H1 (cell line): ENCODE data around the gene SPATA7. TPM values are rescaled to one million over a fixed set of nuclear protein-coding genes. Genes with fewer than 3 reads are reported as not detected.

Experiments
- CTCF ChIA-PET: fragments of 300-600 bp; sonication (Branson Sonifier 250); formaldehyde crosslinking; loops from one replicate; lab custom pipeline; 2021; ENCODE audit not compliant: partially characterized antibody; lab: Charles Lee
- POLR2A ChIA-PET: fragments of 300-600 bp; sonication (Branson Sonifier 250); formaldehyde crosslinking; loops from one replicate; lab custom pipeline; 2021; ENCODE audit warnings: inconsistent platforms; ENCODE audit not compliant: partially characterized antibody; lab: Charles Lee
- DNase-seq, 2 experiments: peaks; one replicate each; pipeline versions ENCODE4 v3.0.0 to v3.0.0-alpha.2; 2010 to 2022; ENCODE audit warnings: low spot score in 2 of 2, low read depth in 1 of 2, mixed read lengths in 1 of 2
- FAIRE-seq: peaks from 2 replicates; lab custom pipeline; 2011; peaks lifted over from hg19 to GRCh38; lab: Jason Lieb, UNC
- H2AFZ ChIP-seq: 2 replicates; pipeline ENCODE4 v1.8.1; 2012; ENCODE audit warnings: low read length, inconsistent platforms
- H2AK5ac ChIP-seq: 2 replicates; pipeline ENCODE4 v1.6.1; 2013; ENCODE audit warnings: low read depth, low read length
- H2BK120ac ChIP-seq: replicated peaks from 2 replicates; pipeline ENCODE3; 2013; ENCODE audit warnings: low read depth, low read length, inconsistent platforms
- H2BK12ac ChIP-seq: 2 replicates; pipeline ENCODE4 v1.6.1; 2013; ENCODE audit warnings: low read depth, low read length
- H2BK15ac ChIP-seq: 2 replicates; pipeline ENCODE4 v1.6.1; 2013; ENCODE audit warnings: low read length
- H2BK20ac ChIP-seq: 2 replicates; pipeline ENCODE4 v1.6.1; 2013; ENCODE audit warnings: low read length
- H2BK5ac ChIP-seq: 2 replicates; pipeline ENCODE4 v1.6.1; 2013; ENCODE audit warnings: low read depth, low read length
- H3K14ac ChIP-seq: 2 replicates; pipeline ENCODE4 v1.6.1; 2013; ENCODE audit warnings: inconsistent platforms; ENCODE audit not compliant: insufficient read length
- H3K18ac ChIP-seq: 2 replicates; pipeline ENCODE4 v1.6.1; 2013; ENCODE audit warnings: low read length; ENCODE audit errors: extremely low read depth
- H3K23ac ChIP-seq: 2 replicates; pipeline ENCODE4 v1.6.1; 2013; ENCODE audit warnings: inconsistent platforms; ENCODE audit not compliant: insufficient read length
- H3K23me2 ChIP-seq: 2 replicates; pipeline ENCODE4 v1.6.1; 2013; ENCODE audit warnings: low read depth, low read length
- H3K27ac ChIP-seq: 2 replicates; pipeline ENCODE4 v1.6.1; 2011; ENCODE audit warnings: low read depth, low read length, inconsistent platforms
- H3K27me3 ChIP-seq, 4 experiments: replicated peaks in 1 of 4; 1 replicate in 1 of 4; 2 replicates in 3 of 4; pipeline versions ENCODE4 v1.6.1 to v1.8.1; 2011 to 2013; ENCODE audit warnings: low read length in 3 of 4, mild to moderate bottlenecking in 3 of 4, inconsistent platforms in 2 of 4, mixed read lengths in 2 of 4, moderate library complexity in 1 of 4; ENCODE audit not compliant: control insufficient read depth in 3 of 4, insufficient read depth in 3 of 4; ENCODE audit errors: extremely low read depth in 1 of 4
- H3K36me3 ChIP-seq, 4 experiments: 2 replicates each; pipeline versions ENCODE4 v1.6.1 to v1.8.1; 2011 to 2013; ENCODE audit warnings: mild to moderate bottlenecking in 4 of 4, low read length in 3 of 4, moderate library complexity in 2 of 4, control low read depth in 1 of 4, inconsistent platforms in 1 of 4; ENCODE audit not compliant: insufficient read depth in 4 of 4, control insufficient read depth in 2 of 4
- H3K4ac ChIP-seq: replicated peaks from 2 replicates; pipeline ENCODE3; 2013; ENCODE audit warnings: low read length, low read depth, mixed read lengths, inconsistent platforms; ENCODE audit not compliant: insufficient read length
- H3K4me1 ChIP-seq, 4 experiments: replicated peaks in 1 of 4; 1 replicate in 1 of 4; 2 replicates in 3 of 4; pipeline versions ENCODE4 v1.6.1 to v1.8.1; 2011 to 2013; ENCODE audit warnings: low read length in 3 of 4, inconsistent platforms in 2 of 4, mixed read lengths in 1 of 4; ENCODE audit not compliant: insufficient read depth in 4 of 4, control insufficient read depth in 3 of 4
- H3K4me2 ChIP-seq, 2 experiments: 2 replicates each; pipeline versions ENCODE4 v1.6.1 to v1.8.1; 2011 to 2013; ENCODE audit warnings: low read depth in 2 of 2, low read length in 2 of 2, control low read depth in 1 of 2, inconsistent platforms in 1 of 2, mild to moderate bottlenecking in 1 of 2; ENCODE audit not compliant: insufficient read depth in 1 of 2
- H3K4me3 ChIP-seq, 4 experiments: fragments of 200-600, 300-600 bp in 1 of 4; sonication (generic), shearing (Covaris generic), sonication (Bioruptor Twin) in 1 of 4; 2 replicates each; pipeline versions ENCODE4 v1.5.1 to v1.8.1; 2011 to 2016; ENCODE audit warnings: low read length in 4 of 4, low read depth in 3 of 4, control low read depth in 2 of 4, inconsistent platforms in 2 of 4, mild to moderate bottlenecking in 2 of 4, mixed read lengths in 1 of 4, moderate library complexity in 1 of 4; ENCODE audit not compliant: insufficient read depth in 2 of 4; ENCODE audit errors: extremely low read depth in 1 of 4
- H3K56ac ChIP-seq: replicated peaks from 2 replicates; pipeline ENCODE3; 2013; ENCODE audit warnings: low read depth, mild to moderate bottlenecking, mixed read lengths, low read length, inconsistent platforms; ENCODE audit not compliant: insufficient read length
- H3K79me1 ChIP-seq: 2 replicates; pipeline ENCODE4 v1.6.1; 2013; ENCODE audit warnings: low read depth, low read length, control low read depth
- H3K79me2 ChIP-seq, 2 experiments: 2 replicates each; pipeline versions ENCODE4 v1.6.1 to v1.8.1; 2012 to 2013; ENCODE audit warnings: low read length in 2 of 2, mild to moderate bottlenecking in 2 of 2, inconsistent platforms in 1 of 2; ENCODE audit not compliant: insufficient read depth in 2 of 2, control insufficient read depth in 1 of 2
- H3K9ac ChIP-seq, 4 experiments: replicated peaks in 1 of 4; 1 replicate in 1 of 4; 2 replicates in 3 of 4; pipeline versions ENCODE4 v1.6.1 to v1.8.1; 2011 to 2013; ENCODE audit warnings: low read depth in 3 of 4, low read length in 3 of 4, control low read depth in 2 of 4, mild to moderate bottlenecking in 2 of 4, moderate library complexity in 2 of 4, inconsistent platforms in 1 of 4; ENCODE audit errors: extremely low read depth in 1 of 4
- H3K9me3 ChIP-seq, 2 experiments: 2 replicates each; pipeline versions ENCODE4 v1.6.1 to v1.8.1; 2012 to 2013; ENCODE audit warnings: mild to moderate bottlenecking in 2 of 2, moderate library complexity in 2 of 2, control low read depth in 1 of 2, inconsistent platforms in 1 of 2, low read depth in 1 of 2, low read length in 1 of 2, mixed read lengths in 1 of 2; ENCODE audit not compliant: insufficient read depth in 2 of 2
- H4K20me1 ChIP-seq, 2 experiments: replicated peaks in 1 of 2; 2 replicates each; pipeline versions ENCODE3 to v1.8.1; 2011 to 2013; ENCODE audit warnings: inconsistent platforms in 2 of 2, low read length in 2 of 2, mild to moderate bottlenecking in 1 of 2; ENCODE audit not compliant: insufficient read depth in 2 of 2, control insufficient read depth in 1 of 2
- H4K5ac ChIP-seq: 2 replicates; pipeline ENCODE4 v1.6.1; 2013; ENCODE audit warnings: low read length, low read depth, mixed read lengths, inconsistent platforms; ENCODE audit not compliant: insufficient read length
- H4K8ac ChIP-seq: 2 replicates; pipeline ENCODE4 v1.8.0; 2013; ENCODE audit warnings: mild to moderate bottlenecking, moderate library complexity, low read length, inconsistent platforms; ENCODE audit not compliant: insufficient read depth; ENCODE audit errors: extremely low read depth
- H4K91ac ChIP-seq: replicated peaks from 2 replicates; pipeline ENCODE3; 2013; ENCODE audit warnings: low read length, mixed read lengths, inconsistent platforms; ENCODE audit not compliant: insufficient read length
- BACH1 ChIP-seq: IDR thresholded peaks from 2 replicates; pipeline ENCODE4 v1.6.1; 2012; ENCODE audit warnings: low read length, improper control_type of control experiment
- BCL11A ChIP-seq, 2 experiments: IDR thresholded peaks; one replicate each; pipeline ENCODE4 v1.6.1; 2011; ENCODE audit warnings: low read depth in 2 of 2, low read length in 2 of 2, mild to moderate bottlenecking in 2 of 2
- CBX5 ChIP-seq: fragments of 300-800, 300-1000 bp; sonication (generic); IDR thresholded peaks from 2 replicates; pipeline ENCODE4 v1.7.1; 2016; ENCODE audit warnings: antibody characterized with exemption, low read length, low read depth
- CBX8 ChIP-seq: fragments of 300-800, 300-1000 bp; sonication (generic); IDR thresholded peaks from 2 replicates; pipeline ENCODE4 v1.7.1; 2016; ENCODE audit warnings: low read depth, low read length, borderline replicate concordance
- EP300 ChIP-seq, 2 experiments: IDR thresholded peaks; 1 replicate in 1 of 2; 2 replicates in 1 of 2; pipeline ENCODE4 v1.6.1; 2011 to 2012; ENCODE audit warnings: low read depth in 2 of 2, low read length in 2 of 2, mild to moderate bottlenecking in 2 of 2, borderline replicate concordance in 1 of 2, inconsistent platforms in 1 of 2, moderate library complexity in 1 of 2
- EZH2 ChIP-seq: fragments of 200-600 bp; sonication (generic); IDR thresholded peaks from 2 replicates; pipeline ENCODE4 v1.7.1; 2012; ENCODE audit warnings: low read depth, mild to moderate bottlenecking, moderate library complexity, low read length, inconsistent platforms; ENCODE audit not compliant: severe bottlenecking
- HDAC2 ChIP-seq, 2 experiments: fragments of 300-600 bp in 1 of 2; sonication (generic) in 1 of 2; IDR thresholded peaks; 2 replicates each; pipeline ENCODE4 v1.6.1; 2011 to 2012; ENCODE audit warnings: low read depth in 2 of 2, low read length in 2 of 2, mild to moderate bottlenecking in 2 of 2, moderate library complexity in 2 of 2, borderline replicate concordance in 1 of 2, inconsistent platforms in 1 of 2
- JUND ChIP-seq: IDR thresholded peaks from 2 replicates; pipeline ENCODE4 v1.6.1; 2011; ENCODE audit warnings: mild to moderate bottlenecking, improper control_type of control experiment, low read length
- KDM5A ChIP-seq: fragments of 200-600 bp; IDR thresholded peaks from 2 replicates; pipeline ENCODE4 v1.7.1; 2012; ENCODE audit warnings: mild to moderate bottlenecking, low read length, inconsistent platforms, mixed read lengths
- PHF8 ChIP-seq: fragments of 200-600 bp; sonication (generic); conservative IDR thresholded peaks from 2 replicates; pipeline ENCODE4 v1.7.1; 2012; ENCODE audit warnings: low read depth, mild to moderate bottlenecking, inconsistent platforms, low read length, moderate library complexity
- WGBS, 2 experiments: shearing (Covaris generic) in 1 of 2; methylation state at CpG; one replicate each; pipeline versions ENCODE4 v1.1.6 to v1.1.7; 2013 to 2015; ENCODE audit warnings: low lambda C conversion rate in 2 of 2, mixed read lengths in 2 of 2, inconsistent platforms in 1 of 2, low coverage in 1 of 2, missing lambda C conversion rate in 1 of 2; ENCODE audit not compliant: insufficient replicate concordance in 2 of 2, insufficient coverage in 1 of 2, insufficient read length in 1 of 2; ENCODE audit errors: extremely low coverage in 1 of 2, missing lambda C conversion rate in 1 of 2; 5-methylcytosine and 5-hydroxymethylcytosine counted together
- polyA plus RNA-seq, 7 experiments: library from polyadenylated mRNA; depleted of rRNA in 3 of 7; stranded (reverse) in 5 of 7; unstranded in 2 of 7; fragments of >200 nt in 5 of 7; fragments of 200-250 nt in 2 of 7; gene quantifications; 1 replicate in 5 of 7; 2 replicates in 1 of 7; 4 replicates in 1 of 7; pipeline versions ENCODE4 v1.2.1 to v1.2.3, GENCODE V29; 2011 to 2013; ENCODE audit warnings: missing spikeins in 2 of 7, mixed read lengths in 2 of 7
- total RNA-seq: library from RNA; stranded (reverse); fragmentation: NEBNext Ultra II Directional; extraction: Animal tissue kit (Norgen Biotek cat#: 25700); gene quantifications from 2 replicates; pipeline ENCODE4 v1.2.1, GENCODE V29; 2021
- TF ChIP-seq, protein P1 (sequence below): IDR thresholded peaks from 2 replicates; pipeline ENCODE4 v1.6.1; 2011; ENCODE audit warnings: low read length, improper control_type of control experiment
- TF ChIP-seq, protein P2 (sequence below): IDR thresholded peaks from 2 replicates; pipeline ENCODE4 v1.6.1; 2012; ENCODE audit warnings: inconsistent platforms

SPATA7 gene
- total and polyA plus RNA-seq, 2 of the 8 experiments (the other 6 are each of a cell fraction or from before 2014, with no cell fraction given), result 3.8 to 6.7 TPM

DNA sequence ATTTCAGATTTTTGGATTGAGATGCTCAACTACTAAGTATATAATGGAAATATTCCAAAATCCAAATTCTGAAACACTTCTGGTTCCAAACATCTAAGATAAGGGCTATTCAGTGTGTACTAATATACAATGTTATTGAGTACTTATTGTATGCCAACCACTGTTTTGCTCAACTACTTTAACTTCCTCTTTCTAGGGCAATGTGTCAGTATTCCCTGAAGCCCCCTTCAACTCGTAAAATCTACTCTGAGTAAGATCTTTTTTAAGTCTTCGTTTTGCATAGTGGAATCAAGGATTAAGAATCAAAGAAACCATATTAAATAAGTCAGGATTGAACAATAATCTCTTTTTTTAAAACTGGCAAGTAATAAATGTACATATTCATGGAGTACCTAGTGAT lies 45.5 kb downstream of the SPATA7 start:
- POLR2A ChIA-PET, result no interaction called here
- H2BK12ac ChIP-seq, result no peak overlapping the region
- no peaks in the 10 kb centered on the region for H3K27me3 ChIP-seq
- no peak overlapping the region for H3K9ac ChIP-seq
- no peak overlapping the region for H3K18ac ChIP-seq
- H3K4me3 ChIP-seq, result no peak overlapping the region
- no peak overlapping the region for H3K4me2 ChIP-seq
- H3K79me1 ChIP-seq, result no peaks in the 10 kb centered on the region
- H3K36me3 ChIP-seq, result no peaks in the 10 kb centered on the region
- H2BK20ac ChIP-seq, result no peak overlapping the region
- no peak overlapping the region for H3K56ac ChIP-seq
- no peak overlapping the region for H2BK120ac ChIP-seq
- H3K23me2 ChIP-seq, result no peaks in the 10 kb centered on the region
- H2AFZ ChIP-seq, result no peak overlapping the region
- DNase-seq (no peak), FAIRE-seq (no peak)
- H2AK5ac ChIP-seq, result no peak overlapping the region
- no peaks in the 10 kb centered on the region for H4K20me1 ChIP-seq
- H2BK15ac ChIP-seq, result no peak overlapping the region
- H3K4ac ChIP-seq, result no peak overlapping the region
- no peak overlapping the region for H4K5ac ChIP-seq
- 79% methylated on average over 2 of the region's 2 CpGs; no CpG with 5 or more reads in 1 of the 2 experiments for WGBS, 2 experiments
- no peak overlapping the region for H4K8ac ChIP-seq
- H3K9me3 ChIP-seq, result no peaks in the 10 kb centered on the region
- H3K79me2 ChIP-seq, result no peaks in the 10 kb centered on the region
- CTCF ChIA-PET, result interaction anchor here (1.2 kb wide), 1 partner anchor 37 kb away, joined by 4 read pairs; no protein-coding TSS in a partner anchor
- H4K91ac ChIP-seq, result no peak overlapping the region
- no peak overlapping the region for H3K27ac ChIP-seq
- H3K4me1 ChIP-seq, result no peaks in the 10 kb centered on the region
- H3K23ac ChIP-seq, result no peak overlapping the region
- H3K14ac ChIP-seq, result no peak overlapping the region
- no peak overlapping the region for H2BK5ac ChIP-seq
- TF ChIP-seq JUND (no peak), CBX8 (no peak), HDAC2 (IDR thresholded peaks at IDR 0.05; ENCODE audit: borderline replicate concordance in 1 of 2, low read depth in 2 of 2, low read length in 2 of 2) (no peak), BCL11A (IDR thresholded peaks at IDR 0.05; ENCODE audit: low read depth in 2 of 2, low read length in 2 of 2) (no peak), PHF8 (no peak), CBX5 (no peak), EP300 (IDR thresholded peaks at IDR 0.05; ENCODE audit: borderline replicate concordance in 1 of 2, low read depth in 2 of 2, low read length in 2 of 2) (no peak), BACH1 (no peak), EZH2 (no peak), KDM5A (no peak)
- TF ChIP-seq, protein P1, sequence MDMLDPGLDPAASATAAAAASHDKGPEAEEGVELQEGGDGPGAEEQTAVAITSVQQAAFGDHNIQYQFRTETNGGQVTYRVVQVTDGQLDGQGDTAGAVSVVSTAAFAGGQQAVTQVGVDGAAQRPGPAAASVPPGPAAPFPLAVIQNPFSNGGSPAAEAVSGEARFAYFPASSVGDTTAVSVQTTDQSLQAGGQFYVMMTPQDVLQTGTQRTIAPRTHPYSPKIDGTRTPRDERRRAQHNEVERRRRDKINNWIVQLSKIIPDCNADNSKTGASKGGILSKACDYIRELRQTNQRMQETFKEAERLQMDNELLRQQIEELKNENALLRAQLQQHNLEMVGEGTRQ, result no peak
- TF ChIP-seq, protein P2, sequence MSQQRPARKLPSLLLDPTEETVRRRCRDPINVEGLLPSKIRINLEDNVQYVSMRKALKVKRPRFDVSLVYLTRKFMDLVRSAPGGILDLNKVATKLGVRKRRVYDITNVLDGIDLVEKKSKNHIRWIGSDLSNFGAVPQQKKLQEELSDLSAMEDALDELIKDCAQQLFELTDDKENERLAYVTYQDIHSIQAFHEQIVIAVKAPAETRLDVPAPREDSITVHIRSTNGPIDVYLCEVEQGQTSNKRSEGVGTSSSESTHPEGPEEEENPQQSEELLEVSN, result no peak
